ENCODE data around the gene RHPN2.

Gene RHPN2

GRCh38 chr19:33093420-33094210, 28.9 kb upstream of the RHPN2 start:
- Histone ChIP-seq H3K9ac (ENCODE audit: low read depth, low read length) (no peak overlapping the region), H3K4me1 (ENCODE audit: control insufficient read depth, insufficient read depth, low read length) (no peaks in the 10 kb centered on the region)

GRCh38 chr19:33090179-33090578, 25.5 kb upstream of the RHPN2 start:
- Histone ChIP-seq H3K9ac (ENCODE audit: low read depth, low read length) (no peak overlapping the region), H3K9me3 (ENCODE audit: control insufficient read depth, insufficient read depth, low read length) (no peaks in the 10 kb centered on the region), H3K36me3 (ENCODE audit: control insufficient read depth, insufficient read depth, low read length) (peaks cover 21% of the 10 kb centered on the region), H3K27me3 (ENCODE audit: control insufficient read depth, insufficient read depth, low read length) (no peaks in the 10 kb centered on the region), H3K4me1 (ENCODE audit: control insufficient read depth, insufficient read depth, low read length) (no peaks in the 10 kb centered on the region), H3K4me3 (ENCODE audit: low read depth, low read length) (no peak overlapping the region)

More at GRCh38 chr19:33093420-33094210, 28.9 kb upstream of the RHPN2 start:
- Histone ChIP-seq H3K9me3 (ENCODE audit: control insufficient read depth, insufficient read depth, low read length) (no peaks in the 10 kb centered on the region), H3K27me3 (ENCODE audit: control insufficient read depth, insufficient read depth, low read length) (no peaks in the 10 kb centered on the region), H3K36me3 (ENCODE audit: control insufficient read depth, insufficient read depth, low read length) (peaks cover 32% of the 10 kb centered on the region), H3K4me3 (ENCODE audit: low read depth, low read length) (no peak overlapping the region)

GRCh38 chr19:33089010-33089409, 24.3 kb upstream of the RHPN2 start:
- no peaks in the 10 kb centered on the region for H3K4me1 ChIP-seq (ENCODE audit: control insufficient read depth, insufficient read depth, low read length)
- H3K9me3 ChIP-seq (ENCODE audit: control insufficient read depth, insufficient read depth, low read length): no peaks in the 10 kb centered on the region
- H3K9ac ChIP-seq (ENCODE audit: low read depth, low read length): no peak overlapping the region
- H3K27me3 ChIP-seq (ENCODE audit: control insufficient read depth, insufficient read depth, low read length): no peaks in the 10 kb centered on the region
- H3K36me3 ChIP-seq (ENCODE audit: control insufficient read depth, insufficient read depth, low read length): peaks cover 15% of the 10 kb centered on the region
- H3K4me3 ChIP-seq (ENCODE audit: low read depth, low read length): no peak overlapping the region

- Histone ChIP-seq H3K27me3 (ENCODE audit: control insufficient read depth, insufficient read depth, low read length) (no peaks in the 10 kb centered on the region), H3K9me3 (ENCODE audit: control insufficient read depth, insufficient read depth, low read length) (no peaks in the 10 kb centered on the region), H3K4me3 (ENCODE audit: low read depth, low read length) (no peak overlapping the region), H3K36me3 (ENCODE audit: control insufficient read depth, insufficient read depth, low read length) (peaks cover 9% of the 10 kb centered on the region), H3K9ac (ENCODE audit: low read depth, low read length) (no peak overlapping the region), H3K4me1 (ENCODE audit: control insufficient read depth, insufficient read depth, low read length) (peaks cover 2% of the 10 kb centered on the region)
Measured at GRCh38 chr19:33086955-33087354, 22.3 kb upstream of the RHPN2 start.

- peaks cover 3% of the 10 kb centered on the region for H3K4me1 ChIP-seq (ENCODE audit: control insufficient read depth, insufficient read depth, low read length)
- no peak overlapping the region for H3K4me3 ChIP-seq (ENCODE audit: low read depth, low read length)
- H3K9ac ChIP-seq (ENCODE audit: low read depth, low read length): no peak overlapping the region
- no peaks in the 10 kb centered on the region for H3K27me3 ChIP-seq (ENCODE audit: control insufficient read depth, insufficient read depth, low read length)
- no peaks in the 10 kb centered on the region for H3K9me3 ChIP-seq (ENCODE audit: control insufficient read depth, insufficient read depth, low read length)
- H3K36me3 ChIP-seq (ENCODE audit: control insufficient read depth, insufficient read depth, low read length): peaks cover 1% of the 10 kb centered on the region
Measured at GRCh38 chr19:33085570-33086128, 21.0 kb upstream of the RHPN2 start.

- no peaks in the 10 kb centered on the region for H3K36me3 ChIP-seq (ENCODE audit: control insufficient read depth, insufficient read depth, low read length)
- peak within 1 kb of the TSS; percentile 98 for H3K4me3 ChIP-seq (ENCODE audit: low read depth, low read length)
- H3K9ac ChIP-seq (ENCODE audit: low read depth, low read length): peak within 1 kb of the TSS; percentile 73
- peaks cover 3% of the 10 kb centered on the region for H3K4me1 ChIP-seq (ENCODE audit: control insufficient read depth, insufficient read depth, low read length)
- no peaks in the 10 kb centered on the region for H3K9me3 ChIP-seq (ENCODE audit: control insufficient read depth, insufficient read depth, low read length)
- no peaks in the 10 kb centered on the region for H3K27me3 ChIP-seq (ENCODE audit: control insufficient read depth, insufficient read depth, low read length)
Measured at GRCh38 chr19:33080761-33081681, 16.3 kb upstream of the RHPN2 start, which contains the start of gene GPATCH1. GPATCH1 (plus strand) TSS chr19:33081181; CDS start chr19:33081194, 13 bp downstream.

GRCh38 chr19:33075519-33075918, 10.8 kb upstream of the RHPN2 start:
- Histone ChIP-seq H3K4me3 (ENCODE audit: low read depth, low read length) (no peak overlapping the region), H3K9me3 (ENCODE audit: control insufficient read depth, insufficient read depth, low read length) (no peaks in the 10 kb centered on the region), H3K27me3 (ENCODE audit: control insufficient read depth, insufficient read depth, low read length) (no peaks in the 10 kb centered on the region), H3K4me1 (ENCODE audit: control insufficient read depth, insufficient read depth, low read length) (no peaks in the 10 kb centered on the region), H3K9ac (ENCODE audit: low read depth, low read length) (no peak overlapping the region), H3K36me3 (ENCODE audit: control insufficient read depth, insufficient read depth, low read length) (no peaks in the 10 kb centered on the region)

- Histone ChIP-seq H3K4me3 (ENCODE audit: low read depth, low read length) (no peak overlapping the region), H3K27me3 (ENCODE audit: control insufficient read depth, insufficient read depth, low read length) (no peaks in the 10 kb centered on the region), H3K4me1 (ENCODE audit: control insufficient read depth, insufficient read depth, low read length) (no peaks in the 10 kb centered on the region), H3K36me3 (ENCODE audit: control insufficient read depth, insufficient read depth, low read length) (no peaks in the 10 kb centered on the region), H3K9ac (ENCODE audit: low read depth, low read length) (no peak overlapping the region), H3K9me3 (ENCODE audit: control insufficient read depth, insufficient read depth, low read length) (no peaks in the 10 kb centered on the region)
Measured at GRCh38 chr19:33071887-33072286, 7.2 kb upstream of the RHPN2 start.

GRCh38 chr19:33067121-33067520, 2.4 kb upstream of the RHPN2 start:
- no peaks in the 10 kb centered on the region for H3K9me3 ChIP-seq (ENCODE audit: control insufficient read depth, insufficient read depth, low read length)
- H3K4me1 ChIP-seq (ENCODE audit: control insufficient read depth, insufficient read depth, low read length): peaks cover 2% of the 10 kb centered on the region
- no peak overlapping the region for H3K9ac ChIP-seq (ENCODE audit: low read depth, low read length)
- no peaks in the 10 kb centered on the region for H3K36me3 ChIP-seq (ENCODE audit: control insufficient read depth, insufficient read depth, low read length)
- H3K4me3 ChIP-seq (ENCODE audit: low read depth, low read length): no peak overlapping the region
- peaks cover 2% of the 10 kb centered on the region for H3K27me3 ChIP-seq (ENCODE audit: control insufficient read depth, insufficient read depth, low read length)

- no peak overlapping the region for H3K9ac ChIP-seq (ENCODE audit: low read depth, low read length)
- H3K4me3 ChIP-seq (ENCODE audit: low read depth, low read length): no peak overlapping the region
- peaks cover 2% of the 10 kb centered on the region for H3K27me3 ChIP-seq (ENCODE audit: control insufficient read depth, insufficient read depth, low read length)
- no peaks in the 10 kb centered on the region for H3K9me3 ChIP-seq (ENCODE audit: control insufficient read depth, insufficient read depth, low read length)
- H3K36me3 ChIP-seq (ENCODE audit: control insufficient read depth, insufficient read depth, low read length): no peaks in the 10 kb centered on the region
- peaks cover 2% of the 10 kb centered on the region for H3K4me1 ChIP-seq (ENCODE audit: control insufficient read depth, insufficient read depth, low read length)
Measured at GRCh38 chr19:33066543-33066942, 1.9 kb upstream of the RHPN2 start.

GRCh38 chr19:33064458-33064791, 263 bp downstream of the RHPN2 start:
- Histone ChIP-seq H3K36me3 (ENCODE audit: control insufficient read depth, insufficient read depth, low read length) (no peaks in the 10 kb centered on the region), H3K4me1 (ENCODE audit: control insufficient read depth, insufficient read depth, low read length) (peaks cover 2% of the 10 kb centered on the region), H3K9ac (ENCODE audit: low read depth, low read length) (no peak overlapping the region), H3K9me3 (ENCODE audit: control insufficient read depth, insufficient read depth, low read length) (no peaks in the 10 kb centered on the region), H3K27me3 (ENCODE audit: control insufficient read depth, insufficient read depth, low read length) (peaks cover 2% of the 10 kb centered on the region), H3K4me3 (ENCODE audit: low read depth, low read length) (peak overlapping the region; percentile 83)

All from iPS-15b (cell line).